Mesenchymal stem cell (in vitro differentiated cells and primary cell): ENCODE measurements around the gene ALDH9A1.
"Not testable (repeated sequence)": the region's sequence is repeated elsewhere in the genome, so short reads cannot be mapped to it uniquely, and the experiment has no call there.

ENCODE experiments used
- DNase-seq: peaks from one replicate; pipeline ENCODE4 v3.0.0-alpha.2; 2013
- H2AFZ ChIP-seq: one replicate; pipeline ENCODE4 v1.6.1; 2013; ENCODE audit warnings: low read depth, mild to moderate bottlenecking, control low read depth, inconsistent platforms, low read length, moderate library complexity
- H2AK5ac ChIP-seq: 2 replicates; pipeline ENCODE4 v1.6.1; 2013; ENCODE audit warnings: low read length, moderate library complexity, mild to moderate bottlenecking, inconsistent platforms; ENCODE audit not compliant: severe bottlenecking
- H2BK120ac ChIP-seq: one replicate; pipeline ENCODE4 v1.6.1; 2013; ENCODE audit warnings: low read depth, mild to moderate bottlenecking, inconsistent platforms, low read length, moderate library complexity
- H2BK12ac ChIP-seq, 2 experiments: one replicate each; pipeline ENCODE4 v1.6.1; 2013; ENCODE audit warnings: inconsistent platforms in 2 of 2, low read length in 2 of 2, mild to moderate bottlenecking in 2 of 2, moderate library complexity in 2 of 2, control low read depth in 1 of 2
- H2BK15ac ChIP-seq: one replicate; pipeline ENCODE4 v1.6.1; 2013; ENCODE audit warnings: mild to moderate bottlenecking, low read depth, inconsistent platforms; ENCODE audit not compliant: poor library complexity, severe bottlenecking
- H2BK5ac ChIP-seq: 2 replicates; pipeline ENCODE4 v1.6.1; 2013; ENCODE audit warnings: low read depth, mild to moderate bottlenecking, low read length, control low read depth, inconsistent platforms; ENCODE audit not compliant: poor library complexity, severe bottlenecking
- H3K14ac ChIP-seq, 2 experiments: one replicate each; pipeline ENCODE4 v1.6.1; 2013; ENCODE audit warnings: inconsistent platforms in 2 of 2, low read length in 2 of 2, control low read depth in 1 of 2, mild to moderate bottlenecking in 1 of 2, moderate library complexity in 1 of 2
- H3K18ac ChIP-seq, 2 experiments: one replicate each; pipeline ENCODE4 v1.6.1; 2013; ENCODE audit warnings: inconsistent platforms in 2 of 2, low read length in 2 of 2, control low read depth in 1 of 2, low read depth in 1 of 2, mild to moderate bottlenecking in 1 of 2
- H3K23ac ChIP-seq, 2 experiments: one replicate each; pipeline ENCODE4 v1.6.1; 2013; ENCODE audit warnings: inconsistent platforms in 2 of 2, low read length in 2 of 2, mild to moderate bottlenecking in 2 of 2, moderate library complexity in 2 of 2, control low read depth in 1 of 2
- H3K27ac ChIP-seq: 2 replicates; pipeline ENCODE4 v1.5.1; 2013; ENCODE audit warnings: mild to moderate bottlenecking, moderate library complexity, low read length, control low read depth, inconsistent platforms; ENCODE audit not compliant: poor library complexity, severe bottlenecking
- H3K27me3 ChIP-seq, 2 experiments: 2 replicates each; pipeline versions ENCODE4 v1.6.1 to v1.7.0; 2013; ENCODE audit warnings: low read length in 2 of 2, mild to moderate bottlenecking in 2 of 2, moderate library complexity in 2 of 2, control low read depth in 1 of 2, inconsistent platforms in 1 of 2; ENCODE audit not compliant: control insufficient read depth in 1 of 2, insufficient read depth in 1 of 2
- H3K36me3 ChIP-seq, 2 experiments: 2 replicates each; pipeline versions ENCODE4 v1.6.1 to v1.7.0; 2013; ENCODE audit warnings: low read length in 2 of 2, control low read depth in 1 of 2, inconsistent platforms in 1 of 2, low read depth in 1 of 2, mild to moderate bottlenecking in 1 of 2; ENCODE audit not compliant: insufficient read depth in 2 of 2, control insufficient read depth in 1 of 2
- H3K4ac ChIP-seq, 2 experiments: one replicate each; pipeline ENCODE4 v1.6.1; 2013; ENCODE audit warnings: inconsistent platforms in 2 of 2, low read length in 2 of 2, mild to moderate bottlenecking in 2 of 2, moderate library complexity in 2 of 2, control low read depth in 1 of 2, low read depth in 1 of 2
- H3K4me1 ChIP-seq: 2 replicates; pipeline ENCODE4 v1.6.1; 2013; ENCODE audit warnings: low read depth, low read length, control low read depth; ENCODE audit not compliant: control insufficient read depth, insufficient read depth
- H3K4me2 ChIP-seq: 2 replicates; pipeline ENCODE4 v1.6.1; 2013; ENCODE audit warnings: low read length, mild to moderate bottlenecking, inconsistent platforms; ENCODE audit not compliant: poor library complexity, severe bottlenecking
- H3K4me3 ChIP-seq, 2 experiments: 2 replicates each; pipeline versions ENCODE4 v1.5.1 to v1.7.0; 2013; ENCODE audit warnings: low read length in 2 of 2, mild to moderate bottlenecking in 2 of 2, control low read depth in 1 of 2, low read depth in 1 of 2; ENCODE audit not compliant: insufficient read depth in 1 of 2
- H3K79me1 ChIP-seq: replicated peaks from 2 replicates; pipeline ENCODE4 v1.6.1; 2013; ENCODE audit warnings: mild to moderate bottlenecking, control low read depth, low read length, inconsistent platforms; ENCODE audit not compliant: poor library complexity, severe bottlenecking
- H3K9ac ChIP-seq: 2 replicates; pipeline ENCODE4 v1.7.0; 2013; ENCODE audit warnings: mild to moderate bottlenecking, low read length, moderate library complexity
- H3K9me3 ChIP-seq: 2 replicates; pipeline ENCODE4 v1.7.0; 2013; ENCODE audit warnings: mild to moderate bottlenecking, low read length; ENCODE audit not compliant: control insufficient read depth
- H4K8ac ChIP-seq: one replicate; pipeline ENCODE4 v1.6.1; 2013; ENCODE audit warnings: inconsistent platforms, mild to moderate bottlenecking, low read length, moderate library complexity
- H4K91ac ChIP-seq: one replicate; pipeline ENCODE4 v1.6.1; 2013; ENCODE audit warnings: mild to moderate bottlenecking, low read length, inconsistent platforms
- WGBS: methylation state at CpG from one replicate; pipeline ENCODE4 v1.1.7; 2013; ENCODE audit warnings: mixed read lengths; 5-methylcytosine and 5-hydroxymethylcytosine counted together

The ALDH9A1 gene

DNA sequence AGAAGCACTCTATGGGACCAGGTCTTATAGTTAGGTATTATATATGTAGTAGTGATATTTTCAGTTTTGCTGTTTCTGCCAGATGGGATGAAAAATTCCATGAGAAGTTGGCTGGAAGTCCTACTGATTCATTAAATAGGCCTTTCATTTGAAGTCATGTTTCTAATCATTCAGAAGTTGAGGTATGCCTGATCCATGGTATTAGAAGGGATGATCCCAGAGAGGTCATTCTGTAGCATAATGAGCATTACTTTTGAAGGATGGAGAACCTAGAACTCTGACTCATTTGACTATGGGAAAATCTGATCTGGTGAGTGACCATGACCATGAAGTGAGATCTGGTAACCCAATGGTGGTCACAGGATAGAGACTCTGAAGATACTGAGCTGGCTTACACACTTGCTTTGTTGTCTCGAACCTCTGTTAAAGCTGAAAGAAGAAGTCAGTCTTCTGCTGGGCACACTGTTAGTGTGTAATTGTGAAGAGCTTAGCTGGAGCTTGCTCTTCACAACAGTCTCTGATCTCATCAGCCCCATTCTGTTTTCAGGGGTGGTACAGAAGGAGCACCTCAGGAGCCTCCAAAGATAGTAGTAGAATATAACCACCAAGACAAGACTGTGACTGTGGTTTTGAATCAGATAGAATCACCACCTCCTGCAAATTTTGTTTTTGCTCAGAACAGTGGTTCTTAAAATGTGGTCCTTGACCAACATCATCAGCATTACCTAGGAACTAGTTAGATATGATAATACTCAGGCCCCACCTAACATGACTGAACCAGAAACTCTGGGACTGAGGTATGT lies 58.3 kb downstream of the ALDH9A1 start:
- no peak overlapping the region for H3K27ac ChIP-seq
- no peak overlapping the region for H3K4ac ChIP-seq
- peaks cover 17% of the 10 kb centered on the region for H3K79me1 ChIP-seq
- H3K36me3 ChIP-seq = peaks cover 8 to 47% of the 10 kb centered on the region in 2 experiments
- no peak overlapping the region for H2BK120ac ChIP-seq
- no peak overlapping the region for H2BK15ac ChIP-seq
- no peak overlapping the region for H3K9ac ChIP-seq
- WGBS = 100% methylated on average over 1 of the region's 1 CpG
- no peaks in the 10 kb centered on the region for H3K9me3 ChIP-seq
- H3K4me1 ChIP-seq = peaks cover 9% of the 10 kb centered on the region
- H3K23ac ChIP-seq = no peak overlapping the region
- no peak overlapping the region for H3K4me2 ChIP-seq
- no peak for DNase-seq
- H4K8ac ChIP-seq = no peak overlapping the region
- H3K14ac ChIP-seq = no peak overlapping the region
- no peak overlapping the region for H2BK5ac ChIP-seq
- H2BK12ac ChIP-seq = no peak overlapping the region
- H2AFZ ChIP-seq = no peak overlapping the region
- no peak overlapping the region for H3K18ac ChIP-seq
- H3K4me3 ChIP-seq = no peak overlapping the region
- no peak overlapping the region for H2AK5ac ChIP-seq
- H3K27me3 ChIP-seq = no peaks in the 10 kb centered on the region
- no peak overlapping the region for H4K91ac ChIP-seq

DNA sequence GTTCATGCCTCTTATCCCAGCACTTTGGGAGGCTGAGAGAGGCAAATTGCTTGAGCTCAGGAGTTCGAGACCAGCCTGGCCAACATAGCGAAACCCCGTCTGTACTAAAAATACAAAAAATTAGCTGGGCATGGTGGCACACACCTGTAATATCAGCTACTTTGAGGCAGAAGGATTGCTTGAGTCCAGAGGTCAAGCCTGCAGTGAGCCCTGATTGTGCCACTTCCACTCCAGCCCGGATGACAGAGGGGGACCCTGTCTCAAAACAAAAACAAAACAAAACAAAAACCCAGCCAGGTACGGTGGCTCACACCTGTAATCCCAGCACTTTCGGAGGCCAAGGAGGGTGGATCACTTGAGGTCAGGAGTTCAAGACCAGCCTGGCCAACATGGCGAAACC lies 60.2 kb downstream of the ALDH9A1 start:
- H3K9me3 ChIP-seq, H4K8ac ChIP-seq, H2BK15ac ChIP-seq, H2AK5ac ChIP-seq, H2BK12ac ChIP-seq, H3K4me3 ChIP-seq, H3K18ac ChIP-seq, H4K91ac ChIP-seq, H2AFZ ChIP-seq, H3K14ac ChIP-seq, H3K4me2 ChIP-seq, H2BK5ac ChIP-seq, H3K23ac ChIP-seq, H3K27ac ChIP-seq, H3K4ac ChIP-seq, H3K27me3 ChIP-seq, H3K4me1 ChIP-seq, H2BK120ac ChIP-seq, DNase-seq: not testable (repeated sequence)
- Histone ChIP-seq H3K9ac (peak overlapping the region; percentile 64), H3K36me3 (peaks cover 8 to 46% of the 10 kb centered on the region in 2 experiments), H3K79me1 (peaks cover 15% of the 10 kb centered on the region)
- 98% methylated on average over 6 of the region's 7 CpGs for WGBS

DNA sequence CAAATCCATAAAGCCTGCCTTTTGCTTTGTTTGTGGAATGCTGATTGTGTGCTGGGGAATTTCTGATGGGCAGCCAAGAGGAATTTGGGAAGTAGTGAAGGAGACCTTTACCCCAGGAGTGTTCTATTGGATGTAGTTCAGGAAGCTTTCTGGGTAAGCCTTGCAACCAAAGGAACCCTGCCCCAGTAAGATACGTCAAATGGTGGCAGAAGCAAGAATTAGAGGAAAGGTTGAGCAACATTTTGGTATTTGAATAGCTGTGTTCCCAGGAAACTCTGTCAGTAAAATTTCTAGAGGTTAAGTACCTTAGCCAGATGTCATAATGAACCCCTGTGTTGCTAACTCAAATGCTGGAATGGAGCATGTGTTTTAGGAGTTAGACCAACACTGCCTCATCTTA lies 60.9 kb downstream of the ALDH9A1 start:
- H3K9ac ChIP-seq = peak overlapping the region; percentile 64
- 47% methylated on average over 1 of the region's 1 CpG for whole genome bisulfite sequencing

DNA sequence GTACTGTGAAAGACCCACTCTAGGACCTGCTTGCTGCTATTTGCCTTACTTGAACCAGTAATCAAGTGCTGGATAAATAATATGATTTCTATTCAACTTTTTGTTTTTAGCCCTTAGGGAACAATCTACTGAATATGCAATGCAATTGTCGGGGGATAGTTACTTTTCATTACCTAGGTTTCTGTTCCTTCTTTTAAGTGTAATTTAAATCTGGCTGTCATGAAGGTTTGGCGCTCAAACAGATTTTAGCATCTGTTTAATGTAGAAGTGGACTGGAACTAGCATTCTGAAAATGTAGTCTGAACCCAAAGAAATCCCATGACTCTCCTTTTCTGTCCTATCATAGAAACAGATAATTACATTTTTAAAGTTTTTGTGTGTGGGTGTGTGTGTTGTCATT lies 62.5 kb downstream of the ALDH9A1 start:
- Histone ChIP-seq H3K9ac (no peak overlapping the region), H3K23ac (no peak overlapping the region), H3K9me3 (no peaks in the 10 kb centered on the region), H3K27ac (no peak overlapping the region), H4K8ac (no peak overlapping the region), H3K27me3 (no peaks in the 10 kb centered on the region), H4K91ac (no peak overlapping the region), H2AFZ (no peak overlapping the region), H3K4me2 (no peak overlapping the region), H3K4me1 (peaks cover 6% of the 10 kb centered on the region), H2BK5ac (no peak overlapping the region), H2BK120ac (no peak overlapping the region), H2BK15ac (no peak overlapping the region), H3K36me3 (peaks cover 6 to 37% of the 10 kb centered on the region in 2 experiments), H2AK5ac (no peak overlapping the region), H3K79me1 (peaks cover 11% of the 10 kb centered on the region), H3K18ac (no peak overlapping the region), H3K4ac (no peak overlapping the region), H3K4me3 (no peak overlapping the region), H2BK12ac (no peak overlapping the region), H3K14ac (no peak overlapping the region)
- 100% methylated on average over 2 of the region's 2 CpGs for WGBS
- no peak for DNase-seq

More for the DNA sequence above, 60.9 kb downstream of the ALDH9A1 start:
- Histone ChIP-seq H3K27me3 (no peaks in the 10 kb centered on the region), H4K8ac (no peak overlapping the region), H2BK5ac (no peak overlapping the region), H2AFZ (no peak overlapping the region), H2BK120ac (no peak overlapping the region), H2AK5ac (no peak overlapping the region), H3K36me3 (peaks cover 8 to 42% of the 10 kb centered on the region in 2 experiments), H3K9me3 (no peaks in the 10 kb centered on the region), H2BK12ac (no peak overlapping the region), H2BK15ac (no peak overlapping the region), H3K18ac (no peak overlapping the region), H3K27ac (peak overlapping the region; percentile 9), H3K79me1 (peaks cover 13% of the 10 kb centered on the region), H3K4me2 (no peak overlapping the region), H3K4ac (no peak overlapping the region), H3K14ac (no peak overlapping the region), H3K4me3 (no peak overlapping the region), H3K23ac (no peak overlapping the region), H4K91ac (no peak overlapping the region), H3K4me1 (peaks cover 8% of the 10 kb centered on the region)
- DNase-seq = peak; percentile 41
